LNCAP (cell line): Measurements from ENCODE around the gene CYGB.

Experiments
- CTCF ChIP-seq: fragments of 450-650 bp; IDR thresholded peaks from 2 replicates; pipeline ENCODE4 v1.5.1; 2017; ENCODE audit warnings: mild to moderate bottlenecking

The CYGB gene

GRCh38 chr17:76535788-76536510 is 1.6 kb downstream of the CYGB start:
- no peak for TF ChIP-seq CTCF

GRCh38 chr17:76534831-76535732 is 2.4 kb downstream of the CYGB start:
- no peak for TF ChIP-seq CTCF

- no peak for TF ChIP-seq CTCF
These were observed 5.3 kb downstream of the CYGB start for GRCh38 chr17:76532072-76532651.

GRCh38 chr17:76531486-76532038 is 5.9 kb downstream of the CYGB start:
- no peak for TF ChIP-seq CTCF

- no peak for TF ChIP-seq CTCF
These were observed 6.6 kb downstream of the CYGB start for GRCh38 chr17:76530811-76531485.

- TF ChIP-seq CTCF = no peak
These were observed 7.3 kb downstream of the CYGB start for GRCh38 chr17:76530095-76530723.
